HG03378 (cell line): ENCODE measurements around the gene PCDHGA1.

Experiments
- ATAC-seq: cut with Tn5 transposase; IDR thresholded peaks from one replicate; pipeline ENCODE4 v1.9.1; 2021; ENCODE audit warnings: mild to moderate bottlenecking, moderate library complexity; ENCODE audit not compliant: unreplicated experiment

The PCDHGA1 gene

DNA sequence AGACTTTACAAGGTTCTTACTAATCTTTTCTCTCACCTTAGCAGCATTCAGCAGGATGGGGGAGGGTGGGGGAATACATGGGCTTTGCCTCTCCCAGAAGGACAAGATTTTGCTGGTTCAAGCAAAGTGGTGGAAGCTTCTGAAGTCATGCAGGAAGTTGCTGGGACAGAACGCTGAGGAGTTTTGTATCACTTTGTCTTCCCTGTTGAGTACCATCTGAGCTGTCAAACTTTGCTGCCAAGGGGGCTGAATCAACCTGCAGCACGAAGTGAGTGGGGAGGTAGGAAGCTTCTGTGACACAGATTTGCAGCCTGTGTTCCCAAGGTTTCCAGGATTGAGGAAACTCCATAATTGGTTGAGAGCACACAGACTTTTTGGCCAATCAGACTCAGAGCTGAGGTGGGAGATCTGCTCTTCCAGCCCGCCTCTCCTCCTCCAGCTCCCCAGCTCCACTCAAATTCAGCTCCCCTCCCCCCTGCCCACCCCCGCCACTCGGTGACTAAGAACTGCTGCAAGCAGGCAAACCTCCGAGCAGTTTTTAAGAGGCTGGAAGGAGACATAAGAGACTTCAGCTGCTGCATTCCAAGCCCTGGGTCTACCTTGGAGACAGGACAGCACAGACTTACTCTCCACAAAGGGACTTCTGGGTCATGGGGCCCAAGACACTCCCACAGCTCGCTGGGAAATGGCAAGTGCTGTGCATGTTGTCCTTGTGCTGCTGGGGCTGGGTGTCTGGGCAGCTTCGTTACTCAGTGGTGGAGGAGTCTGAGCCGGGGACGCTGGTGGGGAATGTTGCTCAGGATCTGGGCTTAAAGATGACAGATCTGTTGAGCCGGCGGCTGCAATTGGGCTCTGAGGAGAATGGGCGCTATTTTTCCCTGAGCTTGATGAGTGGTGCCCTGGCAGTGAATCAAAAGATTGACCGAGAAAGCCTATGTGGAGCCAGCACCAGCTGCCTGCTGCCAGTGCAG is 158.6 kb downstream of the PCDHGA1 start, which contains the start of gene PCDHGC5:
Gene PCDHGC5 (plus strand): TSS at position 491 of the 971 bp plus-strand sequence. CDS start 160 bp downstream, at position 651.
- no peak for ATAC-seq

DNA sequence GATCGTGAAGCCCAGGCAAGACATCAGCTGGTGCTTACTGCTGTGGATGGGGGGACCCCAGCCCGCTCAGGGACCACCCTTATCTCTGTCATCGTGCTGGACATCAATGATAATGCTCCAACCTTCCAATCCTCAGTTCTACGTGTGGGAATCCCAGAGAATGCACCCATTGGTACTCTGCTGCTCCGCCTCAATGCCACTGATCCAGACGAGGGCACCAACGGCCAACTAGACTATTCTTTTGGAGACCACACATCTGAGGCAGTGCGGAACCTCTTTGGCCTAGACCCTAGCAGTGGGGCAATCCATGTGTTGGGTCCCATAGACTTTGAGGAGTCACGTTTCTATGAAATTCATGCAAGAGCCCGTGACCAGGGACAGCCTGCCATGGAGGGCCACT is 159.5 kb downstream of the PCDHGA1 start:
- ATAC-seq: no peak

DNA sequence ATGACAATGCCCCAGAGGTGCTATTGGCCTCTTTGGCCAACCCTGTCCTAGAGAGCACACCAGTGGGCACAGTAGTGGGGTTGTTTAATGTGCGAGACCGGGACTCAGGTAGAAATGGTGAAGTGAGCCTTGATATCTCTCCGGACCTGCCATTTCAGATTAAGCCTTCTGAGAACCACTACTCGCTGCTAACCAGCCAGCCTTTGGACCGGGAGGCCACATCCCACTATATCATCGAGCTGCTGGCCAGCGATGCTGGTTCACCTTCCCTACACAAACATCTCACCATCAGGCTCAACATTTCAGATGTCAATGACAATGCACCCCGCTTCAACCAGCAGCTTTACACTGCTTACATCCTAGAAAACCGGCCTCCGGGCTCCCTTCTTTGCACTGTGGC is 160.0 kb downstream of the PCDHGA1 start:
- no peak for ATAC-seq

DNA sequence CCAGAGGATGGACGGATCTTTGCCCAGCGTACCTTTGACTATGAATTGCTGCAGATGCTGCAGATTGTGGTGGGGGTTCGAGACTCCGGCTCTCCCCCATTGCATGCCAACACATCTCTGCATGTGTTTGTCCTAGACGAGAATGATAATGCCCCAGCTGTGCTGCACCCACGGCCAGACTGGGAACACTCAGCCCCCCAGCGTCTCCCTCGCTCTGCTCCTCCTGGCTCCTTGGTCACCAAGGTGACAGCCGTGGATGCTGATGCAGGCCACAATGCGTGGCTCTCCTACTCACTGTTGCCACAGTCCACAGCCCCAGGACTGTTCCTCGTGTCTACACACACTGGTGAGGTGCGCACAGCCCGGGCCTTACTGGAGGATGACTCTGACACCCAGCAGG is 160.5 kb downstream of the PCDHGA1 start:
- ATAC-seq: no peak

DNA sequence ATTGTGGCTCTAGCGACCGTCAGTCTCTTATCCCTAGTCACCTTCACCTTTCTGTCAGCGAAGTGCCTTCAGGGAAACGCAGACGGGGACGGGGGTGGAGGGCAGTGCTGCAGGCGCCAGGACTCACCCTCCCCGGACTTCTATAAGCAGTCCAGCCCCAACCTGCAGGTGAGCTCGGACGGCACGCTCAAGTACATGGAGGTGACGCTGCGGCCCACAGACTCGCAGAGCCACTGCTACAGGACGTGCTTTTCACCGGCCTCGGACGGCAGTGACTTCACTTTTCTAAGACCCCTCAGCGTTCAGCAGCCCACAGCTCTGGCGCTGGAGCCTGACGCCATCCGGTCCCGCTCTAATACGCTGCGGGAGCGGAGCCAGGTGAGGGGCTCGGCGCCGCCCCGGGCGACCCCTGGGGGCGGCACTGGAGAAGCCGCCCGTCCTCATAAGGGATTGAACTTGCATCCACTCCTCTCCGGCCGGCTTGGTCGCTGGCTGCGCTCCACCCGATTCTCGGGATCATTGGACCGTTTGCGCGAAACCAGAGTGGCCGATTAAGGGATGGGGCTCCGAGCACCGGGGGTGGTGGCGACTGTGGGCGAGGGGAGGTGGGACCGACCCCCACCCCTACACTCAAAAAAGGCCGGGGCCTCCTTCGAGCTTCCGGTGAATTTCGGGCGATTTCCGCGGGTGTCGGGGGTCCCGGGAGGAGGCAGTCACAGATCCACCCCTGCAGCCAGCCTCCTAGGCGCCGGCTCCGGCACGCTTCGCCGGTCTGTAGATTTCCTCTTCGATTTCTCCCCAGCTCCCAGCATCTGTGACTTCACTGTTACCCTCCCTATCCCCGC is 161.2 kb downstream of the PCDHGA1 start:
- ATAC-seq: peak; percentile 19

DNA sequence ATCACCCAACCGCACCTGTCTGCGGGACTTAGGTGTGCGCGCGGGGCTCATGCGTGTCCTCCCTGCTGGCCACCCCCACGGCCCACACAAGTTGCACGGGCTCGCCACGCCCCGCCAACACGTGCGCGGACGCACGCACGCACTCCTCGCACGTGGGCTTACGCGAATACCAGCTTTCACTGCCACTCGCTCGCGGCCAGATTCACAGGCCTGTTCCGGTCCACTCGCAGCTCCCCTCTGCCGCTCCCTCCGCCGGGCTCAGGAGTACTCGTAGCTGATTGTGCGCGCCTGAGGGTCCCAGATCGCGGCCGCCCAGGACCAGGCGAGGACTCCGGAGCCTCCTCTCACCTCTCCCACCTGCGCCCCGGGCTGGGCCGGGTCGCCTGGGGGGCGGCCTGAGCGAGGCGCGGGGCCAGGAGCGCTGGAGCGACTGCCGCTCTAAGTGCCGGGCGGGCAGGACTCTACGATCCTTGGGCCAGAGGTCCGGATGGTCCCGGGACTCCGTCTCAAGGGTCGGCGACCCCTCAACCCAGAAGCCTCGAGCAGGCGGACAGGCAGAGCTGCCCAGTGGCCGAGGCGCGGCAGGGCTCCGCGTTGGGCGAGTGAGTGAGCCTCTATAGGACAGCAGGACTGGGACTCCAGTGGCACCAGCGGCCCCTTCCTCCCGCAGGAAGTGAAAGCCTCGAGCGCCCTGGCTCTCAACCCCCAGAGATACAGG is 162.0 kb downstream of the PCDHGA1 start:
- peak; percentile 46 for ATAC-seq

DNA sequence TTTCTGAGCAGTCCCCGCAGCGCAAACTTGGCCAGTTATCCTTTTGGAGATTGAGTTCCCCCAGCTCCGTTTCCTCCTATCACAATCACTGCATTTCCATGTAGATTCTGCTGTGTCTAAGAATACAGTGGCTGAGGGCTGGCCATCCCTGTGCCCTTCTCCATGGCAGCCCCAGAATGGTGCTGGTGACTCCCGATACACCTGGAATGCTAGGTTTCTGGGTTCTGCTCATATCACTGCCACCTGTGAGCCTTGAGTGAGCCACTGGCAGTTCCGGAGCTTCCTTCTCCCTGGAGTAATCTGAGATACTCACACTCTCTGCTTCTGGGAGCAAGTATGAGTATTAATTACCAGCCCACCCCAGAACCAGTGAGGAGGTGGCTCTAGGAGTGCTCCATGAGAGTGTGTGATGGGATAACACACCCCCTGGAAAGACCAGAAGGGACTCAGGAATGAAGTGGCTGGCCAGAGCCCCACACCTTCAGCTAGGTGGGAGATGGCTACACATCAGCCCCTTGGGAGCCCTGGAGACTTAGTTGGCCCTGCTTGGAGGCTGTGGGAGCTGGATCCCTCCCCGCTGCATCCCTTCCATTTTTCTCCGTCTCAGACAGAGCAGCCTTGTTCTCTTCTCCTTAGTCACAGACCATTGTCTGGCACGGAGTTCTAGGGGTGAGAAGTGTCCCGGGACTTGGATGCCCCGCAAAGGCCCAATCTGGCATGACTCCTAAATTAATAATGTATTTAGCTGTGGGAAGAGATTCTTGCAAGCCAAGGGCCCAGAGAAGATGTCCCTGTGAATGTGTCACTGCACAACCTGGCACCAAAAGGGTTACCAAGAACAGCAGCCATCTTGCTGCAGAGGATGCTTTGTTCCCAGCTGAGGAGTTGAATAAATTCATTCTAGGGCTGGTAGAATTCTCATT is 163.4 kb downstream of the PCDHGA1 start:
- ATAC-seq: no peak

DNA sequence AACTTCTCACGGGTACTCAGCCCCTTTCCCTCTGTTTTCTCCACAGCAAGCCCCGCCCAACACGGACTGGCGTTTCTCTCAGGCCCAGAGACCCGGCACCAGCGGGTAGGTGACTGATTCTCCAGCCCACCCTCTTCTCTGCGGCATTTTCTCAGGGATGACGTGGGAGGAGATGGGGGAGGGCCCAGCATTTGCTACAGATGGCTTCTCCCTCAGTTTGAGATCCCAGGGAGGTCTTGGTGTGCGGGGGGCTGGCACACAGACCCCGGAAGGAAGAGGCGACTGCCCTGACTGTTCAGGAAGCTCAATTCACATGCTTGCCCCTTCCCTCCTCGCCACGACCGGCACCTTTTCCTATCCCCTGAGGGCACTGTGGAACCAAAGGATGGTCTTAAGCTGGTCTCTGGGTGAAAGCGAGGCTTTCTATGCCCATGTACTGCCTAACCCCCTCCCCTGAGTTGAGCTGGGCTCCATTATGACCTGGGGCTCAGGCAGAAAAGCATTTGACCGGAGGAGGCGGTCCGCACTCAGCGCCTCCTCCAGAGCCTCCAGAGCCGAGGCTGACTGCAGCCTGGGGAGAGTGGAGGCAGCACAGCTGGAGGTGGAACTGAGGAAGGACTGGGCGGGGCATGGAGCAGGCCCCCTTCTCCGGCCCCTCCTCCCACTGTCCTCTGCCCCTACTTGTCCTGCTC is 164.6 kb downstream of the PCDHGA1 start:
- ATAC-seq: no peak

DNA sequence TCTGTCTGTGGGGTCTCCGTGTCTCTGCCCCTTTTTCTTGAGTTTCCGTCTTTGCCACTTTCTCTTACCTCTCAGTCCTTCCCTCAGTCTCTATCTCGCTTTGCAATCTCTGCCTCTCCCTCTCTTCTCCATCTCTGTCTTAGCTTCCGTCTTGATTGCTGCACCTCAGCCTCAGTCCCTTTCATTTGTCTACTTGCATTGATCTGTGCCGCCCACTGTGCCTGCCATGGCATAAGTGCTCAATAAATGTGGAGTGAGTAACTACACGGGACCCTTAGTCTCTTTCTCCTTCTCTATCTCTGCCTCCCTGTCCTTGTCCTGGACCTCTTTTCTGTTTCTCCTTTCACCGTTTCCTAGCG is 165.1 kb downstream of the PCDHGA1 start:
- ATAC-seq: no peak

DNA sequence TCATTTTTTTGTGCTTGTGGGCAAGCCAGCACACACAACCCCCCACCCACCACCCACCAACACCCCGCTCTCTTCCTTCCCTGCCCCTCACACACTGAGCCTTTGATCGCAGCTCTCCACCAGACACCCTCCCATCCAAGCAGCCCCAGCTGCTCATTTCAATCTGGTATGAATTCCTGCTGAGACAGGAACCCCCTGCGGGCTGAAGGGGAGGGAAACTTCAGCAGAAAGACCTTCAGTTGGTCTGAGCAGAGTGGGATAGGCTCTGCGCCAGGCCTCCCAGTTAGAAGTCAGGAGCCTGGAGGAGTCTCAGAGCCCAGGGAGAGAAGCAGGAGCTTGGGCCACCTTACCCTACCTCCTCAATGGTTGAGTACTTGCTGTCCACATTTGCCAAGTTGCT is 165.7 kb downstream of the PCDHGA1 start:
- no peak for ATAC-seq

DNA sequence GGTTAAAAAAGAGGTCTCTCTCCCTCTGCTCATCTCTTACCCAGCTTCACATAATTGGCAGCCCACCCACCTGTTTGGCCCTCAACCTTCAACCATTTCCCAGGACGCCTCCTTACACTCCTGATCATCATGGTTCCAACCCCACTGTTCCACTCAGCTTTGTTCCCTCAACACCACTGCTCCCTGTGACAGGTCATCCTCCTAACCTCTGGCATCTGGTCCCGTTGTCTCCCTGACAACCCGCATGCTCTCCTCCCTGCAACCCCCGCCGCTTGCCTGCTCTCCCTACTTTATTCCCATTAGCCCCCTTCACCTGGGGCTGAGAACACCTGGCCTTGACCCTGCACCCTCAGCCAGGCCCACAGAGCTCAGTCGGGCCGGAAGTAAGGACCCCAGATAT is 171.4 kb downstream of the PCDHGA1 start:
- no peak for ATAC-seq

DNA sequence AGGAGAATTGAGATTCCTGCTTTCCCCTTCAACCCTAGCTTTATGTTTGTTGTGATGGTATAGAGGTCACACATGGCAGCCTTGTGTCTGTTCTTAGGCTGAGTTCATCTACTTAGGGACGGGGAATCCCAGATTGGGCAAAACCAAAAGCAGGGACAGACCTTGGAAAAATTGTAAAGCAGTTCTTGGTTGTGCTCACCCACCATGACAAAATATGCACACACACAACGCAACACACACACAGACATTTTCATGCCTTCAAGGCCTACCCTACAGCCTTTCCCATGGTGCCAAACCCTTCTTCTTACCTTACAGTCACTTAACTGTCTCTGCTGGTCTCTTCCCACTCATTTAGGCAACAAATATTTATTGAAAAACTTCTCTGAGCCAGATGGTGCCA is 173.4 kb downstream of the PCDHGA1 start:
- ATAC-seq: no peak

DNA sequence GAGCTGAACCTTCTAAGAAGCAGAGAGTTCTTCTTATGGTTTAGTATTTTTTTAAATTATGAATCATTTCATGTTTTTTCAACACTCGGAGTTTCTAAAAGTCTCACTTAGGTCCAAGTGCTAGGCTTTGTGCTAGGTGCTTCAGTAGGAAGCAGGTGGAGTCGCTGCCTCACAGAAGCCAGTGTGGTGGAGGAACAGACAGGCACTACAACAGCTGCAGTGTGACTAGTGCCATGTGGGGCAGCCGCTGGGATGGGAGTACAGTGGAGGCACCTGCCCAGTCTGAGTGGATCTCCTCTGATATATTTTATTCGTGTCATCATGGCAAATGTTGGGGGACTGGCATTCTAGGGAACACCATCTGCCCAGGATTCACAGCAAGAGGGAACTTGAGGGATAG is 173.9 kb downstream of the PCDHGA1 start:
- no peak for ATAC-seq

DNA sequence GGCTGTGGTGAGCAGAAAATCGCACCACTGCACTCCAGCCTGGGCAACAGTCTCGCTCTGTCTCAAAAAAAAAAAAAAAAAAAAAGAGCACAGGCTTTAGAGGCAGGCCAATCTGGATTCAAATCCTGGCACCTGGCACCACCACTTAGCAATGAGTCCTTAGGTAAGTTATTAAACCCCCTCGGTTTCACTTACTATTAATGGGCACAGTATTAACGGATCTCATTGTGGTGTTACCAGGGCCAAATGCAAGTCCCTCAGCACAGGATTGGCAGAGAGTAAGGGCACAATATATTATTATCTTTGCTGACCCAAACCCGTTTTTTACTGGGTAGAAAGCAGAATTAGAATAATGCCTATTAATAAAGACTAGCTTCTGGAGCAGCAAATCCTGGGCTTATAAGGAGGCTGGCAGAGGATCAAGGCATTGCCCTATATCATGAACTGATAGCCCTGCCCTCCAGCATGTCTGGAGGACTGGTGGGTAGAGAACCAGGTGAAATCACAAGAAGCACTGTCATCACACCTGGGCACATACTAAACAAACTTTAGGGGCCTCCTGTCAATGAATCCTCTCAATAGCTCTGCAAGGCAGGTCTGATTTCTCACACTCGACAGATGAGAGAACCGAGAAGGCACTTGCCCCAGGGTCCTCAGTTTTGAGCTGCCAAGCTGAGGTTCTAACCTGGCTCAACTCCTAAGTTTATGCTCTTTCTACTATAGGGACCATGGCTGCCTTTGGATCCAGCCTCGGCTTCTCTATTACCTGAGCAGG is 176.3 kb downstream of the PCDHGA1 start:
- ATAC-seq: no peak

DNA sequence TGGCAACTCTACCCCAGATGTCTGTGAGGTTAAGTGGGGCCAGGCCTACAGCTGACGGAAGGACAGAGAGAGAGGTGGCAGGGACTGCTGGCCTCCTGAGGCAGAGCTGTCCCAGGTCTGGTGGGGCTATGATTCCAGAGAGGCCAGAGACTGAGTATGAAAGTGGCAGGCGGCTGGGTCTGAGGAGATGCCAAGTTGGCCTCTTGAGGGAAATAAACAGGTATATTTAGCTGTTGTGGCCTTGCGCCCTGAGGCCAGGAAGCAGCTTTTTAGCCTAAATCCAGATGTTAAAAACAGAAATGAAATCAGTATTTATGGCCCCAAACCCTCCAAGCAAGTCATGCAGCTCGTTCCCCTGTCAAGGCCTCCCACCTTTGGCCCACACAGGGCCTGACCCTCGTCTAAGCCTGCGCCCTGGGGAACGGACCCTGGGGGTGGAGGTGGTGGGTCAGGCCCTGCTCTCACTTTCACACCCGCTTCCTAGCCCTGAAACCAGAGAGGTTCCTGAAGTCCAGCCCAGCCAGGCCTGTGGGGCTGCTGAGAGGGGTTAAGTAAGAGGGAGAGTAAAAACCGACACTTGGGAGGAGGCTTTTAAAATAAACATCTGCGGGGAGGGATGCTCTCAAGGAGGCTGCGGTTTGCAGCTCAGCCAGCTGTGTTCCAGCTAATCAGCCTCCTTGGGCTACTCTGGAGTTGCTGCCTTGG is 177.2 kb downstream of the PCDHGA1 start:
- ATAC-seq: peak; percentile 33

DNA sequence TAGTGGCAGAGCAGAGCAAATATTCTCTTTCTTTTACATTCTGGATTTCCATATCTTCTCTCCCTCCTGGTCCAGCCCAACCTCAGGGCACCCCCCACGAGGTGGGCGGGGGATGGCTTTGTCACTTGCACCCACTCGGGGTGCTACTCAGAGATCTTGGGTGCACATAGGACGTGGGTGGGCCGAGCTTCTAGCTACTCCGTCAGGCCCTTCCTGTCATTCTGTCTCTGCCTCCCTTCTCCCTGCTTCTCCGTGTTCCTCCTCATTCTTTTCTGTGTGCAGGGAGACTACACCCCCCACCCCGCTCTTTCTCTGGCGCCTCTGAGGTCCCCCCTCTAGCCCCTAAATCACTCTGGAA is 178.1 kb downstream of the PCDHGA1 start:
- no peak for ATAC-seq

DNA sequence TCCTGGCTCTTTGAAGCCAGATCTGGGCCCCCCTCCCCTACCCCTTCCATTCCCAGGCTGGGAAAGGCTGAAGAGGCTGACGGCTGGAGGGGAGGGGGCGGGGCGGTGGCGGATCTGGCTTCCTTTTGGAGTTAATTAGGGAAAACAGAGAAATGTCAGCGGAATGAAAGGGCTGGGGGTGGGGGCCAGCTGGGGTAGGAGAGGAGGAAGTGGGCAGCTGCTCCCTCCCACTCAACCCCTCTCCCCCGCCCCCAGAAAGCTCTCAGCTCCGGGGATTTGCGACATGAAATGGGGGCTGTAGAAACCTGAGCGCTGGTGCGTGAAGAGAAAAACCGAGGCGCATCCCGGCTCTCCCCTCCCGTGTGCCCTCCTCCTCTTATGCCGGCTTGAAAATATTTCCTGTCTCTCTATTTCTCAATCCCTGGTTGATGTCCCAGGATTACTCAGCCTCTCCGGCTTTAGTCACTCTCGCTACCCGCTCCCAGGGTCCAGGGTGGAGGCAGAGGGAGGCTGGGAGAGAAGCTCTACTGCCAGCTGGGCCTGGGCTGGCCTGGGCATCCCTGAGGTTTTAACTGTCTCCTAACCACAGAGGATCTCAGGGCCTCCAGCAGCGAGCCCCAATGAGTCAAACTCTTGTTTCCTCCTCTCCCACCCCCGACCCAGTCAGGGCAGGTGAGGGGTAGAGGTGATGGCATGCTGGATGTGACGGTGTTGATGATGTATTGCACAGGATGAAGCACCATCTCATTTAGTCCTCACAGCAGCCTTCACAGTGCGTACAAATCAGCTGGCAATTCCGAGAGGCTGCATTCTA is 178.7 kb downstream of the PCDHGA1 start:
- no peak for ATAC-seq
